Measurements from ENCODE around the gene ATOSB. TPM values are rescaled to one million over a fixed set of nuclear protein-coding genes. Genes with fewer than 3 reads are reported as not detected.
"Not testable (repeated sequence)": the region's sequence is repeated elsewhere in the genome, so short reads cannot be mapped to it uniquely, and the experiment has no call there.

ATOSB gene
- total RNA-seq, 1 donor from 2014 or later: 20.3 TPM

GRCh38 chr9:35158501-35159280 lies 43.0 kb upstream of the ATOSB start:
- Histone ChIP-seq H3K9me3 (no peaks in the 10 kb centered on the region), H3K27ac (no peak overlapping the region), H3K4me3 (no peak overlapping the region), H3K27me3 (ENCODE audit: low read depth) (no peaks in the 10 kb centered on the region), H3K4me1 (peaks cover 12% of the 10 kb centered on the region), H3K36me3 (no peaks in the 10 kb centered on the region)
- TF ChIP-seq CTCF (IDR thresholded peaks at IDR 0.05): no peak
- intact Hi-C loops (cut with DNase I): no loop called here
- DNase-seq (no peak), ATAC-seq (no peak)

- H3K36me3 ChIP-seq; H3K27me3 ChIP-seq (ENCODE audit: low read depth); ATAC-seq; H3K4me1 ChIP-seq; H3K27ac ChIP-seq; H3K9me3 ChIP-seq; intact Hi-C loops (cut with DNase I); DNase-seq; H3K4me3 ChIP-seq: not testable (repeated sequence)
Observed at GRCh38 chr9:35157836-35158235, 42.2 kb upstream of the ATOSB start.

GRCh38 chr9:35156781-35157180 lies 41.1 kb upstream of the ATOSB start:
- Histone ChIP-seq H3K27ac (no peak overlapping the region), H3K4me3 (no peak overlapping the region), H3K4me1 (peaks cover 6% of the 10 kb centered on the region), H3K36me3 (no peaks in the 10 kb centered on the region), H3K9me3 (no peaks in the 10 kb centered on the region), H3K27me3 (ENCODE audit: low read depth) (no peaks in the 10 kb centered on the region)
- no peak for TF ChIP-seq CTCF (IDR thresholded peaks at IDR 0.05)
- intact Hi-C loops (cut with DNase I): no loop called here
- DNase-seq: no peak
- ATAC-seq: no peak

GRCh38 chr9:35152926-35153325 lies 37.3 kb upstream of the ATOSB start:
- no peak for TF ChIP-seq CTCF (IDR thresholded peaks at IDR 0.05)

GRCh38 chr9:35147941-35148563 lies 32.4 kb upstream of the ATOSB start:
- H3K27me3 ChIP-seq (ENCODE audit: low read depth); H3K27ac ChIP-seq; H3K4me1 ChIP-seq; DNase-seq; ATAC-seq; H3K36me3 ChIP-seq; intact Hi-C loops (cut with DNase I); H3K4me3 ChIP-seq: not testable (repeated sequence)
- peaks cover 32% of the 10 kb centered on the region for H3K9me3 ChIP-seq

More at GRCh38 chr9:35152926-35153325, 37.3 kb upstream of the ATOSB start:
- Histone ChIP-seq H3K27ac (no peak overlapping the region), H3K27me3 (ENCODE audit: low read depth) (no peaks in the 10 kb centered on the region), H3K9me3 (peaks cover 18% of the 10 kb centered on the region), H3K36me3 (no peaks in the 10 kb centered on the region), H3K4me1 (no peaks in the 10 kb centered on the region), H3K4me3 (no peak overlapping the region)
- intact Hi-C loops (cut with DNase I): no loop called here
- DNase-seq: no peak
- ATAC-seq: no peak

GRCh38 chr9:35142037-35142436 lies 26.4 kb upstream of the ATOSB start:
- Histone ChIP-seq H3K27me3 (ENCODE audit: low read depth) (no peaks in the 10 kb centered on the region), H3K9me3 (peaks cover 31% of the 10 kb centered on the region), H3K36me3 (no peaks in the 10 kb centered on the region), H3K4me1 (no peaks in the 10 kb centered on the region), H3K4me3 (no peak overlapping the region), H3K27ac (no peak overlapping the region)
- intact Hi-C loops (cut with DNase I): no loop called here
- TF ChIP-seq CTCF (IDR thresholded peaks at IDR 0.05): no peak
- ATAC-seq (no peak), DNase-seq (no peak)
